ENCODE measurements around the gene KIAA2012. TPM values are rescaled to one million over a fixed set of nuclear protein-coding genes. Genes with fewer than 3 reads are reported as not detected.

KIAA2012 gene
- total RNA-seq, 1 donor from 2014 or later: not detected

GRCh38 chr2:202118168-202118567 is 45.1 kb downstream of the KIAA2012 start:
- Histone ChIP-seq H3K4me3 (ENCODE audit: low read depth, low read length) (no peak overlapping the region), H3K27me3 (ENCODE audit: control insufficient read depth, insufficient read depth, low read length) (no peaks in the 10 kb centered on the region), H3K36me3 (ENCODE audit: control insufficient read depth, insufficient read depth, low read length) (no peaks in the 10 kb centered on the region)
- DNase-seq (ENCODE audit: low read depth) (no peak), FAIRE-seq (no peak)
- no peak for TF ChIP-seq CTCF (IDR thresholded peaks at IDR 0.05; ENCODE audit: insufficient read depth, low read length, severe bottlenecking)

GRCh38 chr2:202120828-202121227 is 47.8 kb downstream of the KIAA2012 start:
- FAIRE-seq (no peak), DNase-seq (ENCODE audit: low read depth) (no peak)
- no peaks in the 10 kb centered on the region for H3K36me3 ChIP-seq (ENCODE audit: control insufficient read depth, insufficient read depth, low read length)
- H3K27me3 ChIP-seq (ENCODE audit: control insufficient read depth, insufficient read depth, low read length): no peaks in the 10 kb centered on the region
- no peak overlapping the region for H3K4me3 ChIP-seq (ENCODE audit: low read depth, low read length)
- TF ChIP-seq CTCF (IDR thresholded peaks at IDR 0.05; ENCODE audit: insufficient read depth, low read length, severe bottlenecking): no peak

GRCh38 chr2:202121532-202122162 is 48.6 kb downstream of the KIAA2012 start:
- TF ChIP-seq CTCF (IDR thresholded peaks at IDR 0.05; ENCODE audit: insufficient read depth, low read length, severe bottlenecking): no peak
- H3K4me3 ChIP-seq (ENCODE audit: low read depth, low read length): no peak overlapping the region
- no peaks in the 10 kb centered on the region for H3K36me3 ChIP-seq (ENCODE audit: control insufficient read depth, insufficient read depth, low read length)
- DNase-seq (ENCODE audit: low read depth): no peak
- FAIRE-seq: peak; percentile 95
- H3K27me3 ChIP-seq (ENCODE audit: control insufficient read depth, insufficient read depth, low read length): no peaks in the 10 kb centered on the region

GRCh38 chr2:202122163-202122540 is 49.1 kb downstream of the KIAA2012 start:
- TF ChIP-seq CTCF (IDR thresholded peaks at IDR 0.05; ENCODE audit: insufficient read depth, low read length, severe bottlenecking): no peak
- FAIRE-seq (no peak), DNase-seq (ENCODE audit: low read depth) (no peak)
- Histone ChIP-seq H3K36me3 (ENCODE audit: control insufficient read depth, insufficient read depth, low read length) (no peaks in the 10 kb centered on the region), H3K4me3 (ENCODE audit: low read depth, low read length) (no peak overlapping the region), H3K27me3 (ENCODE audit: control insufficient read depth, insufficient read depth, low read length) (no peaks in the 10 kb centered on the region)

GRCh38 chr2:202122980-202123720 is 50.1 kb downstream of the KIAA2012 start:
- H3K36me3 ChIP-seq (ENCODE audit: control insufficient read depth, insufficient read depth, low read length): no peaks in the 10 kb centered on the region
- H3K4me3 ChIP-seq (ENCODE audit: low read depth, low read length): no peak overlapping the region
- no peak for TF ChIP-seq CTCF (IDR thresholded peaks at IDR 0.05; ENCODE audit: insufficient read depth, low read length, severe bottlenecking)
- FAIRE-seq (no peak), DNase-seq (ENCODE audit: low read depth) (no peak)
- H3K27me3 ChIP-seq (ENCODE audit: control insufficient read depth, insufficient read depth, low read length): no peaks in the 10 kb centered on the region
